Natural killer cell (primary cell): ENCODE measurements around the gene ENSA. TPM values are rescaled to one million over a fixed set of nuclear protein-coding genes. Genes with fewer than 3 reads are reported as not detected.
"Not testable (repeated sequence)": the region's sequence is repeated elsewhere in the genome, so short reads cannot be mapped to it uniquely, and the experiment has no call there.

Experiments used
- ATAC-seq, 3 donors: fragments of 150-1000 bp in 2 of 3; fragments of 200-7000 bp in 1 of 3; cut with Tn5 transposase; 1 replicate in 1 of 3; 2 replicates in 2 of 3; pipeline ENCODE4 v1.10.0; 2021; ENCODE audit warnings: mild to moderate bottlenecking in 2 of 3, moderate library complexity in 2 of 3
- DNase-seq, 2 donors: peaks; one replicate each; pipeline versions ENCODE4 v3.0.0 to v3.0.0-alpha.2; 2013 to 2021; ENCODE audit warnings: mixed read lengths in 1 of 2
- H3K27ac ChIP-seq: one replicate; pipeline ENCODE4 v1.5.1; 2013; ENCODE audit warnings: mild to moderate bottlenecking, low read length
- H3K27me3 ChIP-seq: one replicate; pipeline ENCODE4 v1.6.1; 2013; ENCODE audit warnings: low read length; ENCODE audit not compliant: control insufficient read depth, insufficient read depth
- H3K36me3 ChIP-seq: one replicate; pipeline ENCODE4 v1.6.1; 2013; ENCODE audit warnings: low read length; ENCODE audit not compliant: control insufficient read depth, insufficient read depth
- H3K4me1 ChIP-seq: one replicate; pipeline ENCODE4 v1.6.1; 2013; ENCODE audit warnings: low read length; ENCODE audit not compliant: control insufficient read depth, insufficient read depth
- H3K4me3 ChIP-seq: one replicate; pipeline ENCODE4 v1.5.1; 2013; ENCODE audit warnings: low read length
- H3K9me3 ChIP-seq: one replicate; pipeline ENCODE4 v1.6.1; 2013; ENCODE audit warnings: low read length; ENCODE audit not compliant: control insufficient read depth, insufficient read depth
- H3K27ac Mint-ChIP-seq, 2 donors: one replicate each; pipeline ENCODE4 v1.8.0; 2022; ENCODE audit warnings: mild to moderate bottlenecking in 2 of 2, mixed read lengths in 2 of 2, moderate library complexity in 1 of 2
- H3K27me3 Mint-ChIP-seq, 2 donors: one replicate each; pipeline ENCODE4 v1.8.0; 2022; ENCODE audit warnings: low read depth in 2 of 2, mixed read lengths in 2 of 2
- H3K36me3 Mint-ChIP-seq: one replicate; pipeline ENCODE4 v1.8.0; 2022; ENCODE audit warnings: mixed read lengths
- H3K4me1 Mint-ChIP-seq, 2 donors: one replicate each; pipeline ENCODE4 v1.8.0; 2022; ENCODE audit warnings: mixed read lengths in 2 of 2
- H3K4me3 Mint-ChIP-seq: one replicate; pipeline ENCODE4 v1.8.0; 2022; ENCODE audit warnings: mild to moderate bottlenecking, moderate library complexity, mixed read lengths
- H3K9me3 Mint-ChIP-seq, 2 donors: one replicate each; pipeline ENCODE4 v1.8.0; 2022; ENCODE audit warnings: mixed read lengths in 2 of 2
- WGBS: methylation state at CpG from one replicate; pipeline ENCODE4 v1.1.7; 2013; ENCODE audit warnings: missing lambda C conversion rate; ENCODE audit not compliant: insufficient coverage; 5-methylcytosine and 5-hydroxymethylcytosine counted together
- intact Hi-C: fragments of 100-400 bp; cut with micrococcal nuclease; formaldehyde crosslinking; loops from one replicate; pipeline ENCODE4 v1.14.2; 2022
- total RNA-seq, 4 donors: library from RNA; stranded (reverse); fragments of 120-200 nt in 1 of 4; gene quantifications; one replicate each; pipeline versions ENCODE4 v1.2.3 to v1.2.4, GENCODE V29; 2013 to 2022
- TF ChIP-seq, protein P1 (sequence below): fragments of 200-600 bp; IDR thresholded peaks from one replicate; pipeline ENCODE4 v1.8.0; 2022; ENCODE audit warnings: antibody characterized with exemption

ENSA gene
- total RNA-seq, 3 donors from 2014 or later (not counting 1 experiment from before 2014, with no cell fraction given): 185 to 228 (median 220) TPM

DNA sequence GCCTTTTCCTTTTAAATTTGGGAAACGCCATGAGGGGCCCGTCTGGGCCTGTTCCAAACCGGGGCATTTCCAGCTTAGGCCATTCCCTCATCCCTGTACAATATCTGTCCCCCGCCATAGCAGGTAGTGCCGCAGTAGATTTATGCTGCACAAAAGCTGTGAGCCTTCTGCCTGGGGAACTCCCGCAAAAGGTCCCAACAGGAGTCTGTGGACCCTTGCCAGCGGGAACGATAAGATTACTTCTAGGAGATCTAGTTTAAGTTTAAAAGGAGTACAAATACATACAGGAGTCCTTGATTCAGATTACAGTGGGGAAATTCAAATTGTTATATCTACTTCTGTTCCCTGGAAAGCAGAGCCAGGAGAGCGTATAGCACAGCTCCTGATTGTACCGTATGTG is 25.2 kb upstream of the ENSA start:
- H3K9me3 ChIP-seq, H3K4me3 ChIP-seq, H3K27me3 ChIP-seq, H3K36me3 Mint-ChIP-seq, H3K27me3 Mint-ChIP-seq, ATAC-seq, H3K4me1 Mint-ChIP-seq, H3K9me3 Mint-ChIP-seq, intact Hi-C loops, H3K4me3 Mint-ChIP-seq, H3K36me3 ChIP-seq, H3K4me1 ChIP-seq, DNase-seq, H3K27ac Mint-ChIP-seq, H3K27ac ChIP-seq: not testable (repeated sequence)
- 97% methylated on average over 10 of the region's 10 CpGs for WGBS

DNA sequence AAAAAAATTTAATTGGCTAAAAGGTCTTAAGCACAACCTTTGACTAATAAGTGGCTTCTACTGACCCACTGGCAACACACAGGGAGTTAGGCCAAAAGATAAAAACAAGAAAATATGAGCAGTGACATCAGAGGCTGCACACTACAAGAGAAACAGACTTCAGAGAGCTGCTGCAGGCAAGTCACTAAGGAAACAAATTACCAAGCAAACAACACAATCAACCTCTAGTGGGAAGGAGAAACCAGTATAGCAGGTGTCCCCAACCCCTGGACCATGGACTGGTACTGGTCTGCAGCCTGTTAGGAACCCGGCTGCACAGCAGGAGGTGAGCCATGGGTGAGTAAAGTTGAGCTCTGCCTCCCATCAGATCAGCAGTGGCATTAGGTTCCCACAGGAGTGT is 20.8 kb upstream of the ENSA start:
- DNase-seq (no peak), ATAC-seq (no peak)
- H3K27ac Mint-ChIP-seq: no peak overlapping the region
- peaks cover 0 to 6% of the 10 kb centered on the region in 2 donors for H3K4me1 Mint-ChIP-seq
- H3K4me3 ChIP-seq: no peak overlapping the region
- H3K9me3 Mint-ChIP-seq: no peaks in the 10 kb centered on the region
- peaks cover 8% of the 10 kb centered on the region for H3K36me3 Mint-ChIP-seq
- TF ChIP-seq, protein P1, sequence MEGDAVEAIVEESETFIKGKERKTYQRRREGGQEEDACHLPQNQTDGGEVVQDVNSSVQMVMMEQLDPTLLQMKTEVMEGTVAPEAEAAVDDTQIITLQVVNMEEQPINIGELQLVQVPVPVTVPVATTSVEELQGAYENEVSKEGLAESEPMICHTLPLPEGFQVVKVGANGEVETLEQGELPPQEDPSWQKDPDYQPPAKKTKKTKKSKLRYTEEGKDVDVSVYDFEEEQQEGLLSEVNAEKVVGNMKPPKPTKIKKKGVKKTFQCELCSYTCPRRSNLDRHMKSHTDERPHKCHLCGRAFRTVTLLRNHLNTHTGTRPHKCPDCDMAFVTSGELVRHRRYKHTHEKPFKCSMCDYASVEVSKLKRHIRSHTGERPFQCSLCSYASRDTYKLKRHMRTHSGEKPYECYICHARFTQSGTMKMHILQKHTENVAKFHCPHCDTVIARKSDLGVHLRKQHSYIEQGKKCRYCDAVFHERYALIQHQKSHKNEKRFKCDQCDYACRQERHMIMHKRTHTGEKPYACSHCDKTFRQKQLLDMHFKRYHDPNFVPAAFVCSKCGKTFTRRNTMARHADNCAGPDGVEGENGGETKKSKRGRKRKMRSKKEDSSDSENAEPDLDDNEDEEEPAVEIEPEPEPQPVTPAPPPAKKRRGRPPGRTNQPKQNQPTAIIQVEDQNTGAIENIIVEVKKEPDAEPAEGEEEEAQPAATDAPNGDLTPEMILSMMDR: no peak
- intact Hi-C loops: no loop called here
- H3K27me3 ChIP-seq: no peaks in the 10 kb centered on the region
- no peak overlapping the region for H3K27ac ChIP-seq
- H3K36me3 ChIP-seq: peaks cover 35% of the 10 kb centered on the region
- no peak overlapping the region for H3K4me3 Mint-ChIP-seq
- H3K9me3 ChIP-seq: no peaks in the 10 kb centered on the region
- H3K4me1 ChIP-seq: no peaks in the 10 kb centered on the region
- WGBS: 95% methylated on average over 1 of the region's 1 CpG
- H3K27me3 Mint-ChIP-seq: no peaks in the 10 kb centered on the region

DNA sequence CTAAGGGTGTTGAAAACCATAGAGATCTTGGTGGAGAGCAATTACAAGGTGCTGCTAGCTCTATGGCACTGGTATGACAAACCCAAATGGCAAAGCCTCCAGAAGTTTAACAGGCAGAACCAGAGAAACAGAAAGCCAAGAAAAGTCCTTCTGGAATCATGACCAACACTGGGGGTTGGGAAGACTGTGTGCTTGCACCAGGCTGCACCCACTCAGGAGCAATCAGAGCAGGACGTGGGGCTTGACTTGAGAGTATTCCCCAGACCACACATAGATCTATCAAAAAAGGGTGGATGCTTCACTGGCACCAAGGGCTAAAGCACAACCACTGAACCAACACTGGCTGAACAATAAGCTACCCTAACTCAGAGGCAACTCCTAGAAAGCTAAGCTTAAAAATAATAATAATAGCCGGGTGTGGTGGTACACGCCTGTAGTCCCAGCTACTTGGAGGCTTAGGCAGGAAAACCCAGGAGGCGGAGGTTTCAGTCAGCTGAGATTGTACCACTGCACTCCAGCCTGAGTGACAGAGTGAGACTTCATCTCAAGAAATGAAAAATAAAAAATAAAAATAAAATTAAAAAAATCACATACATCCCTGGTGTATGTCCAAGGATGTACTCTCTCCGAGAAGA is 20.1 kb upstream of the ENSA start:
- 93% methylated on average over 5 of the region's 5 CpGs for WGBS
- H3K27me3 ChIP-seq: no peaks in the 10 kb centered on the region
- Mint-ChIP-seq H3K9me3 (no peaks in the 10 kb centered on the region), H3K27me3 (no peaks in the 10 kb centered on the region), H3K4me3 (no peak overlapping the region), H3K4me1 (peaks cover 0 to 6% of the 10 kb centered on the region in 2 donors), H3K36me3 (peaks cover 8% of the 10 kb centered on the region), H3K27ac (no peak overlapping the region)
- intact Hi-C loops: no loop called here
- no peaks in the 10 kb centered on the region for H3K9me3 ChIP-seq
- peaks cover 35% of the 10 kb centered on the region for H3K36me3 ChIP-seq
- H3K27ac ChIP-seq: no peak overlapping the region
- H3K4me1 ChIP-seq: no peaks in the 10 kb centered on the region
- H3K4me3 ChIP-seq: no peak overlapping the region
- no peak for DNase-seq
- TF ChIP-seq, protein P1: no peak
- no peak for ATAC-seq

DNA sequence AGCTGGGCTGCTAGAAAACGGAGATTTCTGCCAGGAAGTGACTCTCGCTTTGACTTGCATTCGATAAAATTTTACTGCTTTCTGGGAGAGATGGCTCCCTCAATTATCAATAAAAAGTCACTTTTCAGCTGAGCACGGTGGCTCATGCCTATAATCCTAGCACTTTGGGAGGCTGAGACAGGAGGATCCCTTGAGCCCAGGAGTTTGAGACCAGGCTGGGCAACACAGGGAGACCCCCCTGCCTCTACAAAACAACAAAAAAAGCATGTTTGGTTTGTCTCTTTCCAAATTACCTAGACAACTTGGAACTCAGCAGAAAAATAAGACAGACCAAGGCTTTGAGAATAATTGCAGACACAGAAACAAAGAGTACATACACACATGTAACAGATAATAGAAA is 12.9 kb upstream of the ENSA start:
- WGBS: 100% methylated on average over 4 of the region's 4 CpGs
- H3K27ac Mint-ChIP-seq: no peak overlapping the region
- no peaks in the 10 kb centered on the region for H3K27me3 ChIP-seq
- H3K9me3 Mint-ChIP-seq: no peaks in the 10 kb centered on the region
- ATAC-seq (no peak), DNase-seq (no peak)
- H3K4me3 ChIP-seq: no peak overlapping the region
- no peaks in the 10 kb centered on the region for H3K9me3 ChIP-seq
- no peak overlapping the region for H3K4me3 Mint-ChIP-seq
- no peaks in the 10 kb centered on the region for H3K27me3 Mint-ChIP-seq
- no peak overlapping the region for H3K27ac ChIP-seq
- no peaks in the 10 kb centered on the region for H3K36me3 Mint-ChIP-seq
- TF ChIP-seq, protein P1: no peak
- peaks cover 17% of the 10 kb centered on the region for H3K36me3 ChIP-seq
- H3K4me1 Mint-ChIP-seq: no peaks in the 10 kb centered on the region
- intact Hi-C loops: no loop called here
- no peaks in the 10 kb centered on the region for H3K4me1 ChIP-seq

DNA sequence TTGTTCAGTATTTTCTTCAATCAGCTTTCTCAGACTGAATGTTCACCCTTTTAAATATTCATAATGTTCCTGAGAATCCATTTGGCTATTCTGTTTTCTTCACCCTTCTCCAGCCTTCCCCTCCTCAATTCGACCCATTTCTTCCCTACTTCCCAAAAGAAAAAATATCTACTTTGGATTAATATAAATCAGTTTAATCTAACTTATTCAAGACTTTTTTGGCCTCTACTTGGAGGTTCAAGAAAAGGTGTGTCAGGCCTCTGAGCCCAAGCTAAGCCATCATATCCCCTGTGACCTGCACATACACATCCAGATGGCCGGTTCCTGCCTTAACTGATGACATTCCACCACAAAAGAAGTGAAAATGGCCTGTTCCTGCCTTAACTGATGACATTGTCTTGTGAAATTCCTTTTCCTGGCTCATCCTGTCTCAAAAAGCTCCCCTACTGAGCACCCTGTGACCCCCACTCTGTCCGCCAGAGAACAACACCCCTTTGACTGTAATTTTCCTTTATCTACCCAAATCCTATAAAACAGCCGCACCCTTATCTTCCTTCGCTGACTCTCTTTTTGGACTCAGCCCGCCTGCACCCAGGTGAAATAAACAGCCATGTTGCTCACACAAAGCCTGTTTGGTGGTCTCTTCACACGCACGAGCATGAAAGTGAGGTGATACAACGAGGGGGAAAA is 11.9 kb upstream of the ENSA start:
- H3K36me3 Mint-ChIP-seq, H3K4me3 Mint-ChIP-seq, H3K27me3 ChIP-seq, ATAC-seq, DNase-seq, H3K9me3 Mint-ChIP-seq, H3K27me3 Mint-ChIP-seq, H3K4me1 Mint-ChIP-seq, intact Hi-C loops, H3K9me3 ChIP-seq, H3K27ac Mint-ChIP-seq, H3K27ac ChIP-seq, H3K4me1 ChIP-seq, H3K4me3 ChIP-seq, H3K36me3 ChIP-seq: not testable (repeated sequence)
- WGBS: 95% methylated on average over 4 of the region's 9 CpGs

DNA sequence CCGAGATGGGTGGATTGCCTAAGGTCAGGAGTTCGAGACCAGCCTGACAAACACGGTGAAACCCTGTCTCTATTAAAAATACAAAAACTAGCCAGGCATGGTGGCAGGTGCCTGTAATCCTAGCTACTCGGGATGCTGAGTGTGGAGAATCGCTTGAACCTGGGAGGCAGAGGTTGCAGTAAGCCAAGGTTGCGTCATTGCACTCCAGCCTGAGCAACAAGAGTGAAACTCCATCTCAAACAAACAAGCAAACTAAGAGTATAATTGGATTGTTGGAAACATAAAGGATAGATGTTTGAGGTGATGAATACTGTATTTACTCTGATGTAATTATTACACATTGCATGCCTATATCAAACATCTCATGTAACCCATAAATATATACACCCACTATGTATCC is 9.0 kb upstream of the ENSA start:
- H3K36me3 Mint-ChIP-seq, H3K27me3 Mint-ChIP-seq, ATAC-seq, intact Hi-C loops, H3K4me1 ChIP-seq, H3K4me3 Mint-ChIP-seq, H3K27me3 ChIP-seq, H3K4me3 ChIP-seq, H3K27ac ChIP-seq, H3K9me3 Mint-ChIP-seq, DNase-seq, H3K36me3 ChIP-seq, H3K27ac Mint-ChIP-seq, H3K9me3 ChIP-seq, H3K4me1 Mint-ChIP-seq: not testable (repeated sequence)
- 98% methylated on average over 5 of the region's 6 CpGs for WGBS
